HG03280 (cell line): Measurements from ENCODE around the gene HGS.
A peak's percentile ranks its signal among the peaks of the same experiment; 100 is the strongest.
"Not testable (repeated sequence)": the region's sequence is repeated elsewhere in the genome, so short reads cannot be mapped to it uniquely, and the experiment has no call there.

ENCODE experiments used
- ATAC-seq: cut with Tn5 transposase; IDR thresholded peaks from one replicate; pipeline ENCODE4 v1.9.1; 2021; ENCODE audit warnings: mild to moderate bottlenecking, moderate library complexity; ENCODE audit not compliant: unreplicated experiment

Gene HGS

GRCh38 chr17:81656118-81656743 is 27.6 kb upstream of the HGS start, which contains the start of gene PDE6G:
Gene PDE6G, minus strand, starts transcription at chr17:81656542. Its CDS starts 3,237 bp downstream, at chr17:81653305.
- no peak for ATAC-seq

GRCh38 chr17:81656835-81657234 is 27.0 kb upstream of the HGS start:
- ATAC-seq = no peak

DNA sequence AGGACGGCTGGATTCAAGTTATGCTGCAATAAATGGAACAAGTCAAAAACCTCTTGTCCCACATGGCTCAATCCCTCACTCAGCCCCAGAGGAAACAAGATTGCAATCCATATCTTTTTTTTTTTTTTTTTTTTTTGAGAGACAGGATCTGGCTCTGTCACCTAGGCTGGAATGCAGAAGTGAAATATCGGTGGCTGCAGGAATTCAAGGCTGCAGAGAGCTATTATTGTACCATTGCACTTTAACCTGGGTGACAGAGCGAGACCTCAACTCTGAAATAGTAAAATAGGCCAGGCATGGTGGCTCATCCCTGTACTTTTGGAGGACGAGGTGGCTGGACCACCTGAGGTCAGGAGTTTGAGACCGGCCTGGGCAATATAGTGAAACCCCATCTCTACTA is 24.8 kb upstream of the HGS start:
- ATAC-seq = no peak

- ATAC-seq = no peak
Observed at GRCh38 chr17:81660441-81660840, 23.4 kb upstream of the HGS start.

- ATAC-seq = no peak
Observed at GRCh38 chr17:81662002-81662401, 21.8 kb upstream of the HGS start.

DNA sequence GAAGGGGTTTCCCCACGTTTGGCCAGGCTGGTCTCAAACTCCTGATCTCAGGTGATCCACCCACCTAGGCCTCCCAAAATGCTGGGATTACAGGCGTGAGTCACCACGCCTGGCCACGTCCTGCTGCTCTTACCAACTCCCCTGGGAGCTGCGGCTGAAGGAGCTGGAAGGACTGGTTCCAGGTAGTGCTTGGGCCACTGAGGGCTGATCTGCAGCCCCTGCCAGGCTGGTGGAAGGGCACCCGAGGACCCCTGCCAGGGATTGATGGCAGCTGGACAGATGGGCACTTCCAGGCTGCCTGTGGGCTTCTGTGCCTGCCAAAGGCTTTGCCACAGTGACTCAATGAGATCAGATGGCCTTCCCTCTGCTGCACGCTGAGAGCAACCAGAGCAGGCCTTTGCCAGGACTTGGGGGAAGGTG is 19.8 kb upstream of the HGS start:
- no peak for ATAC-seq

GRCh38 chr17:81665205-81666091 is 18.4 kb upstream of the HGS start:
- no peak for ATAC-seq

- ATAC-seq = peak; percentile 6
Observed at GRCh38 chr17:81666092-81666341, 17.8 kb upstream of the HGS start.

- peak; percentile 97 for ATAC-seq
Observed at GRCh38 chr17:81666342-81667191, 17.2 kb upstream of the HGS start, which contains the start of the genes CCDC137 and OXLD1. Gene CCDC137, plus strand, starts transcription at chr17:81666737. Its CDS starts 30 bp downstream, at chr17:81666767. Gene OXLD1, minus strand, starts transcription at chr17:81666605. Its CDS starts 28 bp downstream, at chr17:81666577.

DNA sequence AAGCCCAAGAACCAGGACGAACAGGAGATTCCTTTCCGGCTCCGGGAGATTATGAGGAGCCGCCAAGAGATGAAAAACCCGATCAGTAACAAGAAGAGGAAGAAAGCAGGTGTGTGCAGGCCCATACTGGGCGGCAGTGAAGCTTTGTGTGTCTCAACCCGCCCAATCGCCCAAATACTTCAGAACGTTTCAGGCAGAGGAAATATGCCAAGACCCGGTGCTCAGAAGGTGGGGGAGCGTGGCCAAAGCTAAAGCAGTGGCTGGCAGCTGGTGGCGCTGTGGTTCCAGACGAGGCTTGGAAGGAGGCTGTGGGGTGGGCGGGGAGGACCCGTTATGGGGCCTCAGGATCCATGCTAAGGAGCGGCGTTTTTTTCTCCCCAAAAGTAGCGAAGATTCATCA is 16.1 kb upstream of the HGS start:
- no peak for ATAC-seq

DNA sequence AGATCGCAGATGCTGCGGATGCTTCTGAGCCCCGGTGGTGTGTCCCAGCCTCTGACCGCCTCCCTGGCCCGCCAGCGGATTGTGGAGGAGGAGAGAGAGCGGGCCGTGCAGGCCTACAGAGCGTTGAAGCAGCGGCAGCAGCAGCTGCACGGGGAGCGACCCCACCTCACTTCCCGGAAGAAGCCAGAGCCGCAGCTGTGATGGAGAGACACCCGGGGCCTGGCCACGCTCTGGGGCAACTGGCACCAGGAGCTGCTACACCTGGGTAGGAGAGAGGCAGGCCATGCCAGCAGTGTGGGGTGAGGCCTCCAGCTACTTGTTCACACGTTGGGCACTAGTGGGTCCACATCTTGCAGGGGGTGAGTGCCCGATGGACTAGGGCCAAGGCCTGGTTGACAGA is 11.3 kb upstream of the HGS start:
- ATAC-seq = no peak

GRCh38 chr17:81672954-81673353 is 10.9 kb upstream of the HGS start:
- ATAC-seq = no peak

DNA sequence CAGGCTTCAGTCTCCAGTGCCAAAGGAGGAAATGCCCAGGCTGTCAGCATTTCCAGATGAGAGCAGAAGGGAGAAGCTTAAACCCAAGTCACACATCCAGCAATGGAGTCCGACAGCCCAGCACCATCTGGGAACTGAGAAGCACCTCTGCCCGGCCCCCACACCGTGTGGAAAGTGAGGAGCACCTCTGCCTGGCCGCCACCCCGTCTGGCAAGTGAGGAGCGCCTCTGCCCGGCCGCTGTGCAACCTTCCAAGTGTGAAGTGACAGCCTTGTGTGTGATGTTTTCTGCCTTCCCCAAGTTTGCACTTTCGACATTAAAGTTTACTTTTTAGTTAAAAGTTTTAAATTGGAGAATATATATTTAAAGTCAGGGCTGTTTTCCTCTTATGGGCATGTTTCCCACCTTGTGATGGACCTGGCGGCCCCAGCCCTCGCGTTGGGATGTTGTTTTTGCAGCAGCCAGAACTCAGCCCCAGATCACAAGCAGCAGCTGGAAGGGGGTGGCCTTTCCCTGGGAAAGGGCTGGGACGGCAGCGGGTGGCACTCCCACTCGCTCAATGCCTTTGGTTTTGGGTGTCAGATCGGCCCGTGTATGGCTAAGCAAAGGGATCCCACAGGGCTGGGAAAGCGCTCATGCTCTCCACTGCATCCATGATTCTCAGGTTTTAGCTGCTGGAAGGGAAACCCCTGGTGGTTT is 10.1 kb upstream of the HGS start:
- ATAC-seq = no peak

GRCh38 chr17:81675515-81676221 is 8.1 kb upstream of the HGS start:
- not testable (repeated sequence) for ATAC-seq

DNA sequence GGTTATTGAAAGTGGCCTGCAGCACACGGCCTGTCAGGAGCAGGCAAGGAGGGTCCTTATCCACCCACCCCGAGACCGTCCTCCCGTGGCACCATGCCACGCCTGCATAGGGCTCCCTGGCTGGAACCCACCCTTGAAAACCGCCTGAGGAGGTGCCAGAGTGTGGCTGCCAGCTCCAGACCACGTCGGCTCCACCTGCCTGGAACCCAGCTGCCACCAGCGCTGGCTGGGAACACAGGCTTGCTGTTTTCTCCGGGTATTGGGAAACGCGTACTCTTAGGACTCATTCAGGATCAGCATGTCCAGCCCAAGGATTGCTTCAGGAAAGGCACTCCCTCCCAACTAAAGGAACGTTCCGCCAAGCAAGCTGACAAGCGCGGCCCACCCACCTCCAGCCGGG is 6.9 kb upstream of the HGS start:
- ATAC-seq = no peak

- no peak for ATAC-seq
Observed at GRCh38 chr17:81680150-81680549, 3.7 kb upstream of the HGS start.

GRCh38 chr17:81681672-81682071 is 2.1 kb upstream of the HGS start:
- ATAC-seq = no peak

- no peak for ATAC-seq
Observed at GRCh38 chr17:81682565-81683207, 1.1 kb upstream of the HGS start.

DNA sequence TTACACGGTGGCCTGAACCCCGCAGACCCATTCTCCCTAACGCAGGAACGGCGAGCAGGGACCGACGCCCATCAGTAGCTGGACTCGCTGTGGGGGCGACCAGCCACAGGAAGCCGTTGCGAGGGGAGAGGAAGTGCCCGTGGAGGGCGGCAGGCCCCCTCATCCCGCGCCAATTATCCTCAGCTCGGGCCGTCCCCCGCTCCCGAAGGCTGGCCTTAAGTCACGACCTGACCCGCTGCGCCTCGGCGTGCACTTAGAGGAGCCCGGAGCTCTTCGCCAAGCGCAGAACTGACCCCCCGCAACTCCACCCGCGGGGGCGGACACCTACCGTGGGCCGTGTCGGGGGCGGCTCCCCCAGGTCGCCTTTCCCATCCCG is 615 bp upstream of the HGS start:
- no peak for ATAC-seq

DNA sequence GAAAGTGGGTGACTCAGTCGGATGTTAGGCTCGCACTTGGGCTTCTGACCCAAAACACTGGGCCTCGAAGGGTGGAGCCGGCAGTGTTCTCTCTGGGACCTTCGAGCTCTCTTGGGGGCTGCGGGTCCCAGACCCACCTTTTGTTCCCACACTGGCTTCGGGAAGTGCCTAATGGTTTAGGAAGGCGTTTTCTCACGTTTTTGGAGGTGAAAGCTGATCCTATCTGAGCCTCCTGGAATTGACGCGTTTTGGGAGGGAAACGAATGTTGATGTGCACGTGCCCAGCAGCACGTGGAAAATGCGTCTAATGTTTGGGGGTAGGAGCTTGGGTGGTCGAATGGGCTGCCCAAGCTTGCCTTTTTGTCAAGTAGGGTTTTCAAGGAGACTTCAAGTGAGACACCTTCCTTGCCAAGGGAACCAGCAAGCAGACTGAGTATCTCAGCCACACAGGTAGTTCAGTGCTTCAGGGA is 666 bp downstream of the HGS start:
- ATAC-seq = no peak
